ENCODE measurements around the gene SORCS2. TPM values are rescaled to one million over a fixed set of nuclear protein-coding genes. Genes with fewer than 3 reads are reported as not detected.
A peak's percentile ranks its signal among the peaks of the same experiment; 100 is the strongest.

The SORCS2 gene
- total RNA-seq, 1 donor from 2014 or later, result 5.2 TPM

- Histone ChIP-seq H3K27me3 (no peaks in the 10 kb centered on the region), H4K20me1 (ENCODE audit: low read depth) (no peaks in the 10 kb centered on the region), H3K9ac (no peak overlapping the region), H2AFZ (replicated peaks) (no peak overlapping the region), H3F3A (ENCODE audit: low read depth) (no peaks in the 10 kb centered on the region), H3K9me3 (ENCODE audit: low read depth) (no peaks in the 10 kb centered on the region), H3K4me2 (no peak overlapping the region), H3K36me3 (no peaks in the 10 kb centered on the region), H3K27ac (no peak overlapping the region), H3K4me1 (no peaks in the 10 kb centered on the region), H3K4me3 (no peak overlapping the region), H3K79me2 (ENCODE audit: low read depth) (no peaks in the 10 kb centered on the region)
- H3K27me3 Mint-ChIP-seq (ENCODE audit: insufficient read depth, low read depth), result peaks cover 7% of the 10 kb centered on the region
- no peak for TF ChIP-seq EZH2 (IDR thresholded peaks at IDR 0.05)
- TF ChIP-seq EZH2phosphoT487 (IDR thresholded peaks at IDR 0.05), result no peak
- TF ChIP-seq CTCF (IDR thresholded peaks at IDR 0.05), result peak; percentile 6
- no peak for DNase-seq (ENCODE audit: low spot score)
- no peak overlapping the region for H3K4me3 Mint-ChIP-seq
- peak overlapping the region; percentile 47 for H3K27ac Mint-ChIP-seq
- H3K4me1 Mint-ChIP-seq, result no peaks in the 10 kb centered on the region
- peaks cover 34% of the 10 kb centered on the region for H3K9me3 Mint-ChIP-seq
- H3K36me3 Mint-ChIP-seq, result peaks cover 6% of the 10 kb centered on the region
Observed at GRCh38 chr4:7554905-7555304, 362.6 kb downstream of the SORCS2 start.

GRCh38 chr4:7556558-7556957 is 364.2 kb downstream of the SORCS2 start:
- no peaks in the 10 kb centered on the region for H4K20me1 ChIP-seq (ENCODE audit: low read depth)
- H3K9me3 ChIP-seq (ENCODE audit: low read depth), result no peaks in the 10 kb centered on the region
- H3K27ac Mint-ChIP-seq, result no peak overlapping the region
- H3K9ac ChIP-seq, result no peak overlapping the region
- H3K36me3 ChIP-seq, result no peaks in the 10 kb centered on the region
- H3K27me3 ChIP-seq, result no peaks in the 10 kb centered on the region
- no peak overlapping the region for H2AFZ ChIP-seq (replicated peaks)
- H3K27me3 Mint-ChIP-seq (ENCODE audit: insufficient read depth, low read depth), result peaks cover 8% of the 10 kb centered on the region
- H3F3A ChIP-seq (ENCODE audit: low read depth), result no peaks in the 10 kb centered on the region
- no peaks in the 10 kb centered on the region for H3K4me1 Mint-ChIP-seq
- no peak overlapping the region for H3K4me3 Mint-ChIP-seq
- H3K9me3 Mint-ChIP-seq, result peaks cover 30% of the 10 kb centered on the region
- H3K4me1 ChIP-seq, result no peaks in the 10 kb centered on the region
- H3K27ac ChIP-seq, result no peak overlapping the region
- H3K79me2 ChIP-seq (ENCODE audit: low read depth), result no peaks in the 10 kb centered on the region
- no peak overlapping the region for H3K4me3 ChIP-seq
- TF ChIP-seq EZH2 (IDR thresholded peaks at IDR 0.05) (no peak), EZH2phosphoT487 (IDR thresholded peaks at IDR 0.05) (no peak), CTCF (IDR thresholded peaks at IDR 0.05) (no peak)
- peaks cover 3% of the 10 kb centered on the region for H3K36me3 Mint-ChIP-seq
- DNase-seq (ENCODE audit: low spot score), result no peak
- no peak overlapping the region for H3K4me2 ChIP-seq

GRCh38 chr4:7557456-7557855 is 365.1 kb downstream of the SORCS2 start:
- Histone ChIP-seq H3K79me2 (ENCODE audit: low read depth) (no peaks in the 10 kb centered on the region), H2AFZ (replicated peaks) (no peak overlapping the region), H3K36me3 (no peaks in the 10 kb centered on the region), H3K4me2 (no peak overlapping the region), H3K9ac (no peak overlapping the region), H3K4me1 (no peaks in the 10 kb centered on the region), H3K4me3 (no peak overlapping the region), H3K9me3 (ENCODE audit: low read depth) (no peaks in the 10 kb centered on the region), H3K27ac (no peak overlapping the region), H3F3A (ENCODE audit: low read depth) (no peaks in the 10 kb centered on the region), H3K27me3 (no peaks in the 10 kb centered on the region), H4K20me1 (ENCODE audit: low read depth) (no peaks in the 10 kb centered on the region)
- Mint-ChIP-seq H3K27ac (no peak overlapping the region), H3K27me3 (ENCODE audit: insufficient read depth, low read depth) (peaks cover 8% of the 10 kb centered on the region), H3K4me3 (no peak overlapping the region), H3K9me3 (peaks cover 25% of the 10 kb centered on the region), H3K4me1 (no peaks in the 10 kb centered on the region), H3K36me3 (peaks cover 3% of the 10 kb centered on the region)
- no peak for TF ChIP-seq CTCF (IDR thresholded peaks at IDR 0.05)
- no peak for TF ChIP-seq EZH2phosphoT487 (IDR thresholded peaks at IDR 0.05)
- TF ChIP-seq EZH2 (IDR thresholded peaks at IDR 0.05), result no peak
- no peak for DNase-seq (ENCODE audit: low spot score)

Data from neural progenitor cell (in vitro differentiated cells).